T-helper 17 cell (primary cell): ENCODE data around the gene RNF149. TPM values are rescaled to one million over a fixed set of nuclear protein-coding genes. Genes with fewer than 3 reads are reported as not detected.
"Not testable (repeated sequence)": the region's sequence is repeated elsewhere in the genome, so short reads cannot be mapped to it uniquely, and the experiment has no call there.

Experiments used
- ATAC-seq: fragments of 150-1000 bp; cut with Tn5 transposase; 2 replicates; pipeline ENCODE4 v1.10.0; 2021; ENCODE audit warnings: mild to moderate bottlenecking, moderate library complexity
- DNase-seq, 3 donors: peaks; one replicate each; pipeline versions ENCODE4 v3.0.0 to v3.0.0-alpha.2; 2020 to 2021
- H3K9me3 ChIP-seq: one replicate; pipeline ENCODE4 v1.7.0; 2013; ENCODE audit warnings: low read length, mild to moderate bottlenecking; ENCODE audit not compliant: control insufficient read depth, poor library complexity, severe bottlenecking
- H3K27ac Mint-ChIP-seq: one replicate; pipeline ENCODE4 v1.8.0; 2022; ENCODE audit warnings: mild to moderate bottlenecking, moderate library complexity, mixed read lengths
- H3K27me3 Mint-ChIP-seq: one replicate; pipeline ENCODE4 v1.8.0; 2022; ENCODE audit warnings: mixed read lengths
- H3K36me3 Mint-ChIP-seq: one replicate; pipeline ENCODE4 v1.8.0; 2022; ENCODE audit warnings: low read depth, mixed read lengths
- H3K4me1 Mint-ChIP-seq: one replicate; pipeline ENCODE4 v1.8.0; 2022; ENCODE audit warnings: mild to moderate bottlenecking, mixed read lengths
- H3K4me3 Mint-ChIP-seq: one replicate; pipeline ENCODE4 v1.8.0; 2022; ENCODE audit warnings: mild to moderate bottlenecking, moderate library complexity, mixed read lengths
- total RNA-seq, 4 donors: library from RNA in 2 of 4; stranded (reverse) in 2 of 4; gene quantifications; one replicate each; pipeline ENCODE4 v1.2.3 and lab custom pipeline; 2022 to 2026

Gene RNF149
- total RNA-seq, 2 donors from 2014 or later = 180 to 185 TPM

DNA sequence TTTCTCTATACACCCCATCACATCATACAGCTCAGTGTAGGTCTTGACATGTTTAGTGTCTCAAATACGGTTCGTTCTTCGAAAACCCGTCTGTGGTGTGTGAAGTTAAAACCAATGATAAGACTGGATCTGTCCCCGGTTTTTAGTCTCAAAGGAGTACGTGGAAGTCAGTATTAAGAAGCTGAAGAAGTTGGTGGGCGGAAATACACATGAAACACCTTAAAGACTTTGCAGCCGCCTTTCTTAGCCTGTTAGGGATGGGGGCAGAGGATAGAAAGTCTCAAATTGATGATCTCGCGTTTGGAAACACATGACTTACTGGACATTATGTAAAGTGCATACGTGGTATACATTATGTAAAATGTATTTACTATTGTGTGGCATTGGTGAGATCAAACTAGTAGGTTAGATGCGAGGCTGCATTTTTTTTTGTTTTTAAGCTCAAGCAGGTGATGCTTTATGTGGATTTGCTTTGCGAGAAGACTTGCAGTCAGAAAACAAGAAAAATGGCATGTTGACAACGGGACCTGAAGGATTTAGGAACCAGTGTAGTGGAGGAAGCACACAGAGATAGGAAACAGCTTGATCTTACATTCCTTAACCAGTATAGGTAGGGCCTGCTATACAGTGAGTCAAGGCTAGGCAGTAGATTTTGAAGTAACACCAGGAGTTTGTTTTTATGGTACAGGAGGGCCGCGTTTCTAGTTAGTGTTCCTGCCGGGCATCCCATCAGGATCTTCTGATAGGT lies 54.6 kb downstream of the RNF149 start:
- peak overlapping the region; percentile 100 for H3K4me3 Mint-ChIP-seq
- peaks cover 3% of the 10 kb centered on the region for H3K36me3 Mint-ChIP-seq
- H3K9me3 ChIP-seq = no peaks in the 10 kb centered on the region
- H3K27me3 Mint-ChIP-seq = no peaks in the 10 kb centered on the region
- H3K27ac Mint-ChIP-seq = peak overlapping the region; percentile 97
- H3K4me1 Mint-ChIP-seq = peaks cover 35% of the 10 kb centered on the region
- ATAC-seq (no peak), DNase-seq (no peak)

GRCh38 chr2:101253013-101253702 lies 55.3 kb downstream of the RNF149 start:
- H3K9me3 ChIP-seq = no peaks in the 10 kb centered on the region
- H3K27me3 Mint-ChIP-seq = no peaks in the 10 kb centered on the region
- peaks cover 3% of the 10 kb centered on the region for H3K36me3 Mint-ChIP-seq
- ATAC-seq = peak; percentile 78
- peak; percentile 61 to 70 (median 66) for DNase-seq
- peaks cover 35% of the 10 kb centered on the region for H3K4me1 Mint-ChIP-seq
- H3K4me3 Mint-ChIP-seq = peak overlapping the region; percentile 100
- H3K27ac Mint-ChIP-seq = peak overlapping the region; percentile 97

DNA sequence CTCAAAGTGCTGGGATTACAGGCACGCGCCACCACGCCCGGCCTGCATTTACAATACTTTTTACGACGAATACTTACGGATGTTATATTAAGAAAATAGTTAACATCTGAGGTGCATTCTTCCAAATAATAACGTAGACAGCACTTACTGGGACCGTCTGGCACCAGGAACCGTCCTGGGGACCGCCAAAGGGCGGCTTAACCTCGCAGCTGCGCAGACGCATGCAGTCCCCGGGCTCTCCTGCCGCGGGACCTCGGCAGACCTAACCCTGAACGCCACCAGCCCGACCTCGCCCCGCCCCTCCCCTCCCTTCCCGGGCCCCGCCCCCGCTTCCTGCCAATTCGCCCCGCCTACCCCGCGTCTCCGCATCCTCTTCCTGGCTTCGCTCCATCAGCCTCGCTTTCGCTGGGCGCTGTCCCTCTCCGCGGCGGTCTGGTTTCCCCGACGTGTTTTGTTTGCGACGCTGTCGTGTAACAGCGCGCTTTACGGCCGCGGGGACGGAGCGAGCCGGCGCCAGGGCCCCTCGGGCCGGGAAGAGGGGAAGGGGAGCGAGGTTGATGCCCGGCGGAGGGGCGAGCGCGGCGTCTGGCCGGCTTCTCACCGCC lies 56.0 kb downstream of the RNF149 start, which contains the start of gene CNOT11:
CNOT11 (plus strand) TSS at position 479 of the 605 bp plus-strand sequence; CDS start at position 558, 79 bp downstream.
- Mint-ChIP-seq H3K27ac (peak within 1 kb of the TSS; percentile 97), H3K4me1 (peaks cover 35% of the 10 kb centered on the region)

GRCh38 chr2:101251844-101252407 lies 56.6 kb downstream of the RNF149 start:
- peak overlapping the region; percentile 97 for H3K27ac Mint-ChIP-seq
- H3K9me3 ChIP-seq = no peaks in the 10 kb centered on the region
- no peaks in the 10 kb centered on the region for H3K27me3 Mint-ChIP-seq
- peaks cover 3% of the 10 kb centered on the region for H3K36me3 Mint-ChIP-seq
- peaks cover 34% of the 10 kb centered on the region for H3K4me1 Mint-ChIP-seq
- DNase-seq (peak in 2 of 3 donors; percentile 10 to 12), ATAC-seq (peak; percentile 29)
- H3K4me3 Mint-ChIP-seq = peak overlapping the region; percentile 100

More for the DNA sequence above, 56.0 kb downstream of the RNF149 start, which contains the start of gene CNOT11:
- peak; percentile 83 for ATAC-seq
- DNase-seq = peak; percentile 99
- H3K9me3 ChIP-seq = no peaks in the 10 kb centered on the region
- Mint-ChIP-seq H3K4me3 (peak within 1 kb of the TSS; percentile 100), H3K27me3 (no peaks in the 10 kb centered on the region), H3K36me3 (peaks cover 3% of the 10 kb centered on the region)

DNA sequence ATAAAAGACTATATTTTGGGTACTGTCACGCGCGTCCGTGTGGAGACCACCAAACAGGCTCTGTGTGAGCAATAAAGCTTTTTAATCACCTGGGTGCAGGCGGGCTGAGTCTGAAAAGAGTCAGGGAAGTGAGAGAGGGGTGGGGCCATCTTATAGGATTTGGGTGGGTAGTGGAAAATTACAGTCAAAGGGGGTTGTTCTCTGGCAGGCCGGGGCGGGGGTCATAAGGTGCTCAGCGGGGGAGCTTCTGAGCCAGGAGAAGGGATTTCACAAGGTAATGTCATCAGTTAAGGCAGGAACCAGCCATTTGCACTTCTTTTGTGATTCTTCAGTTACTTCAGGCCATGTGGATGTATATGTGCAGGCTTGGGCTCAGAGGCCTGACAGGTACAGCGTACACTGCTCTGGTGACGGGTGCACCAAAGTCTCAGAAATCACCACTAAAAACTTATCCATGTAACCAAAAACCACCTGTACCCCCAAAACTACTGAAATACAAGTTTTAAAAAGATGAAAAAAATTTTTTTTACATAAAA lies 57.2 kb downstream of the RNF149 start:
- not testable (repeated sequence) for DNase-seq, ATAC-seq, H3K4me3 Mint-ChIP-seq, H3K36me3 Mint-ChIP-seq, H3K27me3 Mint-ChIP-seq, H3K9me3 ChIP-seq
- H3K4me1 Mint-ChIP-seq = peaks cover 28% of the 10 kb centered on the region
- H3K27ac Mint-ChIP-seq = peak overlapping the region; percentile 43

GRCh38 chr2:101249826-101250225 lies 58.7 kb downstream of the RNF149 start:
- Mint-ChIP-seq H3K36me3 (no peaks in the 10 kb centered on the region), H3K27me3 (no peaks in the 10 kb centered on the region), H3K4me3 (no peak overlapping the region), H3K4me1 (peaks cover 18% of the 10 kb centered on the region), H3K27ac (no peak overlapping the region)
- no peaks in the 10 kb centered on the region for H3K9me3 ChIP-seq
- no peak for ATAC-seq
- no peak for DNase-seq

- H3K4me1 Mint-ChIP-seq = peaks cover 10% of the 10 kb centered on the region
- H3K27ac Mint-ChIP-seq, ATAC-seq, H3K27me3 Mint-ChIP-seq, H3K9me3 ChIP-seq, H3K36me3 Mint-ChIP-seq, DNase-seq, H3K4me3 Mint-ChIP-seq: not testable (repeated sequence)
Observed at GRCh38 chr2:101248756-101249155, 59.7 kb downstream of the RNF149 start.

DNA sequence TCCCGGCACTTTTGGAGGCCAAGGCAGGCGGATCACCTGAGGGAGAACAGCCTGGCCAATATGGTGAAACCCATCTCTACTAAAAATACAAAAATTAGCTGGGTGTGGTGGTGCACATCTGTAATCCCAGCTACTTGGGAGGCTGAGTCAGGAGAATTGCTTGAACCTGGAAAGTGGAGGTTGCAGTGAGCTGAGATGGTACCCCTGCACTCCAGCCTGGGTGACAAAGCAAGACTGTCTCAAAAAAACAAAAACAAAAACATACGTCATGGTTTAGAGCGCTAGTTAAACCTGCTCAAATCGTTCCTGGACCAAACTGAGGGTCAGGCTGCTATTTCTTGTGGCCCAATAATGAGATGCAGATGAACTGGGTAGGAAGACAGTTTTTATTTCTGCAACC lies 63.0 kb downstream of the RNF149 start:
- H3K4me3 Mint-ChIP-seq, DNase-seq, H3K27me3 Mint-ChIP-seq, H3K9me3 ChIP-seq, ATAC-seq, H3K27ac Mint-ChIP-seq, H3K36me3 Mint-ChIP-seq, H3K4me1 Mint-ChIP-seq: not testable (repeated sequence)

GRCh38 chr2:101244899-101245298 lies 63.6 kb downstream of the RNF149 start:
- not testable (repeated sequence) for H3K27me3 Mint-ChIP-seq, H3K36me3 Mint-ChIP-seq, H3K27ac Mint-ChIP-seq, DNase-seq, H3K4me3 Mint-ChIP-seq, H3K4me1 Mint-ChIP-seq, H3K9me3 ChIP-seq, ATAC-seq

GRCh38 chr2:101244373-101244772 lies 64.1 kb downstream of the RNF149 start:
- H3K4me3 Mint-ChIP-seq, H3K27ac Mint-ChIP-seq, H3K9me3 ChIP-seq, DNase-seq, H3K4me1 Mint-ChIP-seq, H3K27me3 Mint-ChIP-seq, H3K36me3 Mint-ChIP-seq, ATAC-seq: not testable (repeated sequence)

GRCh38 chr2:101241158-101241557 lies 67.3 kb downstream of the RNF149 start:
- ATAC-seq (no peak), DNase-seq (no peak)
- Mint-ChIP-seq H3K27ac (peak overlapping the region; percentile 1), H3K4me3 (no peak overlapping the region), H3K36me3 (peaks cover 2% of the 10 kb centered on the region), H3K4me1 (peaks cover 13% of the 10 kb centered on the region), H3K27me3 (no peaks in the 10 kb centered on the region)
- H3K9me3 ChIP-seq = no peaks in the 10 kb centered on the region

DNA sequence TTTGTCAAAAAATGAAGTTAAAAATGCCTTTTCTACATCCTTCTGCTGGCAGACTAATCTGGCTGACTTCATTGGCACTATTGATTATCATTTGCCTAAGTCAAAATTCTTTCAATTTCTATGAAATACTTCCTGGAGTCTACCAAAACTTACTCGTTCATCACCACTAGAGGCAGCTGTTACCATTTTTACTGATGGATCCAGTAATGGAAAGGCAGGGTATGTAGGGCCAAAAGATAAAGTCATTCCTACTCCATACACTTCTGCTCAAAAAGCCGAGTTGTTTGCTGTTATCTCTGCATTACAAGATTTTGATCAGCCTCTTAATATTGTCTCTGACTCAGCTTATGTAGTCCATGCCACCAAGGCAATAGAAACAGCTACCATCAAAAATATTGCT lies 67.8 kb downstream of the RNF149 start:
- ATAC-seq, H3K36me3 Mint-ChIP-seq, DNase-seq, H3K27me3 Mint-ChIP-seq, H3K4me3 Mint-ChIP-seq, H3K9me3 ChIP-seq: not testable (repeated sequence)
- Mint-ChIP-seq H3K27ac (peak overlapping the region; percentile 1), H3K4me1 (peaks cover 13% of the 10 kb centered on the region)

DNA sequence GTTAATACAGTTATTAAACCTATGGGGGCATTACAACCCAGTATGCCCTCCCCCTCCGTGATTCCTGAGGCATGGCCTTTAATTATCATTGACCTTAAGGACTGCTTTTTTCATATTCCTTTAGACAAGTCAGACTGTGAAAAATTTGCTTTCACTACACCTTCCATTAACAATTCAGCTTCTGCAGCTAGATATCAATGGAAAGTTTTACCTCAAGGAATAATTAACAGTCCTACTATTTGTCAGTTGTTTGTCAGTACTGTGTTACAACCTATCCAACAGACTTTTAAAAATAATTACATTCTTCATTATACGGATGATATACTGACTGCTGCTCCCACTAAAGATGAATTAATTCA lies 68.8 kb downstream of the RNF149 start:
- H3K4me3 Mint-ChIP-seq, ATAC-seq, H3K36me3 Mint-ChIP-seq: not testable (repeated sequence)

More for the DNA sequence above, 68.8 kb downstream of the RNF149 start:
- H3K27ac Mint-ChIP-seq, H3K27me3 Mint-ChIP-seq, H3K9me3 ChIP-seq, DNase-seq: not testable (repeated sequence)
- H3K4me1 Mint-ChIP-seq = peaks cover 13% of the 10 kb centered on the region
